HG03196 (cell line): Measurements from ENCODE around the gene KDM4B.
"Not testable (repeated sequence)": the region's sequence is repeated elsewhere in the genome, so short reads cannot be mapped to it uniquely, and the experiment has no call there.

ENCODE experiments used
- ATAC-seq: cut with Tn5 transposase; IDR thresholded peaks from one replicate; pipeline ENCODE4 v1.9.1; 2021; ENCODE audit not compliant: unreplicated experiment

KDM4B gene

DNA sequence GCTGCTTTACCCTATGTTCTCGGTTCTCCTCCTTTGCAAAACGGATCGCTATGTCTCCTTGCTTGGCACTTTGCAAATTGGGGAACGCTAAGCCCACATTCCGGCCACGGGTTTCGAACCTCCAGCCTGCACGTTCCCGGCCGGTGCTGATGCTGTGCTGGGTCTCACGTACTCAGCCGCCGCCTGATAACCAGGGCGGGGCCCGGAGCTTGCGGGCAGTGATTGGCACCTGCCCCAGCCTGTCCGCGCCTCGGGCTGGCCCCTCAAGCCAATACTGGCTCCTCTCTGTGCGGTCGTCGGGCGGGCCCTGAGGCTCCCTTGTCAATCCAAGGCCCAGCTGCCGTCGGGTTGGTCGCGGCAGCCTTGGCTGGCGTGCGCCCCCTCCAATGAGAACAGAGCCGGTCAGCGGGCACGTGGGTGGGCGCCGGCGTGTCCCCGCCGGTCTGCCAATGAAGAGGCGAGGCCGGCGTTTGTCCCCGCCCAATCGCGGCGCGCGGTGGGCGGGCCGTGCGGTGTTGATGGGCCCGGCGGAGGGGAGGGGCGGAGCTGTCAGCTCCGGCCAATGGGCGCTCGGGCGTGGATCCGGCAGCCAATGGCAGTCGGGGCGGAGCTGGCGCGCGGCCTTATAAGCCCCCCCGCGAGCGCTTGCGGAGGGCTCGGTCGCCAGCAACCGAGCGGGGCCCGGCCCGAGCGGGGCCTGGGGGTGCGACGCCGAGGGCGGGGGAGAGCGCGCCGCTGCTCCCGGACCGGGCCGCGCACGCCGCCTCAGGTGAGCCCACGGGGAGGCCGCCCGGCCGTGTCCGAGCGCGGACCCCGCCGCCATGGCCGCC is at the start of gene KDM4B:
Gene KDM4B, plus strand, starts transcription at position 652 of the 830 bp plus-strand sequence. CDS start 63,778 bp downstream, outside the sequence.
- peak; percentile 85 for ATAC-seq

DNA sequence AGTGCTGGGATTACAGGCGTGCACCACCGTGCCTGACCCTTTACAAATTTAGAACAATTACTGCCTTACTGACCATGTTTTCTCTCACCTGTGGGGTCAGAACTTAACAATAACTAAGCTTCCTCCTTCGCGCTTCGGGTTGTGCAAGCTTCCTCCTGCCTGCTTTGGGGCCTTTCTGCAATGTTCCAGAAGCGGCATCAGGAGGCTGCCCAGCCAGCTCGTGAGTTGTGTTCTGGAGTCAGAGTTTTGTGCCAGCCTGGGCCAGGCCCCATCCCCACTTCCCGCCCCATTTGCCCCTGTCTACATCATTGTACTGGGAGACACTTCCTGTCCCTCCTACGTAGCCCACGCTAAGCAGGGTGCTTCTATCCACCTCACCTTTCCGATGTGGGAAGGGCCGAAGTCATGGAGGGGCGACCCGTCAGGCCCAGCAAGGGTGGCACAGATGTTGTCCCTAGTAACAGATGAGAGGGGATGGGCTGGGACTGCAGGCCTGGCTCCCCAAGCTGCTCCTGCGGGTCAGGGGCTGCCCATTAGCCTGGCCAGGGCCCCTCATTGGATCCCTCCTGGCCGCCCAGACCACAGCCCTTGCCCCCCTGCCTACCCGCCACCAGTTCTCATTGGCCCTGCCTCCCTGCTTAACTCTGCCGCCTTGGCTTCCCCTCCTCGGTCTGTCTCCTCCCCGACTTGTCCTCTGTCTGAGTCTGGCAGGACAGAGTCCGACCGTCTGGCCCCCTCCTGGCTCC is 46.2 kb upstream of the KDM4B start:
- ATAC-seq, result no peak

DNA sequence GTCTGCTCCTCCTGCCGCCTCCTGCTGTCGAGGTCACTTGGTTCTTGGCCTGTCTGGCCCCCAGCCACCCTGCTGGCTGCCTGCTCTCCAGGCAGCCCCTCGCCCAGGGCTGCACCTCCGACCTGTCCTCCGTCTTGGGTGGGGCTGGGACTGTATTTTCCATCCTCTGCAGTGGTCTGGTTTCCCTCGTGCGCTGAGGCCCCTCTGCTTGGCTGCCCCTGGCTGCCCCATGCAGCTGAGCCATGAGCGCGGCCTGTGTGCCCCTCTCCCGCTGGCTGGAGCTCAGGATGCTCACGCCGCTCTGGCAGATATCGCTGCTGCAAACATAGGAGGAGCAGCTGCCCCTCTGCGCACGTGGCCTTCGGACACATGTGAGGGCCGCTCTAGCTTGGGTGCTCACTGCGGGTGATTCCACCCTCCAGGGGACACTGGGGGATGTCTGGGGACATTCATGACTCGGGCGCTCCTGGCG is 45.6 kb upstream of the KDM4B start:
- ATAC-seq, result no peak

DNA sequence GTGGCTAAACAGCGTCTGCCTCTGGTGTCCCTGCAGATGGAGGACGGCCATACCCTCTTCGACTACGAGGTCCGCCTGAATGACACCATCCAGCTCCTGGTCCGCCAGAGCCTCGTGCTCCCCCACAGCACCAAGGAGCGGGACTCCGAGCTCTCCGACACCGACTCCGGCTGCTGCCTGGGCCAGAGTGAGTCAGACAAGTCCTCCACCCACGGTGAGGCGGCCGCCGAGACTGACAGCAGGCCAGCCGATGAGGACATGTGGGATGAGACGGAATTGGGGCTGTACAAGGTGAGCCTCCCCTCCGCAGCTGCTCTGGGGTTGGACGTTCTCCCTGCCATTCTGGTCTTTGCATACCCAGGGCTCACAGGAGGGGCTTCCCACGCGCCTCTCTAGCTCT is 39.7 kb upstream of the KDM4B start:
- ATAC-seq, result no peak

DNA sequence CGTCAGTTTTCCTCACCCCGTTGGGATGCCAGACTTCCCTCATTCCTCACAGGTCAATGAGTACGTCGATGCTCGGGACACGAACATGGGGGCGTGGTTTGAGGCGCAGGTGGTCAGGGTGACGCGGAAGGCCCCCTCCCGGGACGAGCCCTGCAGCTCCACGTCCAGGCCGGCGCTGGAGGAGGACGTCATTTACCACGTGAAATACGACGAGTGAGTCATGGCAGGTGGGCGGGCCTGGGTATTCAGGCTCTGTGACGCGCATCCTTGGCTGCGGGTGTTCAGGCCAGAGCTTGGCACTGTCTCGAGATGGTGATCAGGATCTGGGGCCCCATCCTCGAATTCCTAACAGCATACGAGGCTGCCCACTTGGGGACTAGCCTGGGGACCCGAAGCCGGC is 38.2 kb upstream of the KDM4B start:
- ATAC-seq, result no peak

DNA sequence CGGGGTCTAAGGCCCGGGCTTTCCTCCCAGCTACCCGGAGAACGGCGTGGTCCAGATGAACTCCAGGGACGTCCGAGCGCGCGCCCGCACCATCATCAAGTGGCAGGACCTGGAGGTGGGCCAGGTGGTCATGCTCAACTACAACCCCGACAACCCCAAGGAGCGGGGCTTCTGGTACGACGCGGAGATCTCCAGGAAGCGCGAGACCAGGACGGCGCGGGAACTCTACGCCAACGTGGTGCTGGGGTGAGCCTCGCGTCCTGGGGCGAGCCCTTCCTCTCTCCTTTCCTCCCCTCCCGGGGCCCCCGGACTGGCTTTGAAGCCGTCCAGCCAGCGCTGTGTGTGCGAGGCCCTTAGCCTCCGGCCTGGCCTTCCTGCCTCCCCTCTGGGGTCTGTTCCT is 36.2 kb upstream of the KDM4B start:
- no peak for ATAC-seq

DNA sequence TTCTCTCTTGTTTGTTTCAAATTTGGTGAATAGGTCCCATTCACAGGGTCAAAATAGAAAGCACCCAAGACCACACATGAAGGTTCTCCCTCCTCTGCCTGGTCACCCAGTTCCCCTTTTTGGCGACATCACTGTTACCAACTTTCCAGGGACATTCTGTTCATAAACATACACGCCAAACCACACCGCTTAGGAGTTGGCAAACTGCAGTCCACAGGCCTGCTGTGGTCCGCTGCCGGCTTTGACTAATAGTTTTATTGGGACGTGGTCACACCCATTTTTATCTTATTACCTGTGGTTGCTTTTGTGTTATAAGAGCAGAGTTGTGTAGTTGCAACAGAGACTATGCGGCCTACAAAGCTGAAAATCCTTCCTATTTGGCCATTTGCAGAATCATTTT is 35.4 kb upstream of the KDM4B start:
- no peak for ATAC-seq

DNA sequence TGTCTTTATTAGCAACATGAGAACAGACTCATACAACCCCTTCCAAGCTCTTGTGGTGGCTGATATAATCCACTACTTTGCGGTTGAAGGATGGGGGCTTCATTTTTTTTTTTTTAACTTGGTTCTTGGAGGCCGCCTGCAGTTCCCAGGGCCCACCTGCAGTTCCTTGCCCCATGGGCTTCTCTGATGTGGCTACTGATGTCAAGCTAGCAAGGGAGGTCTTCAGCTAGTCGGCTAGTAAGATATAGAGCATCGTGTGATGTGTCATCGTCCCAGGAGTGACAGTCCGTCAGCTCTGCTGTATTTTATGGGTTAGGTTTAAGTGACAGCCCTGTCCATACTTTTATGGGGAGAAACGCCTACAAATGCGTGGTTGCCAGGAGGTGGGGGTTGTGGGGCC is 33.5 kb upstream of the KDM4B start:
- no peak for ATAC-seq

DNA sequence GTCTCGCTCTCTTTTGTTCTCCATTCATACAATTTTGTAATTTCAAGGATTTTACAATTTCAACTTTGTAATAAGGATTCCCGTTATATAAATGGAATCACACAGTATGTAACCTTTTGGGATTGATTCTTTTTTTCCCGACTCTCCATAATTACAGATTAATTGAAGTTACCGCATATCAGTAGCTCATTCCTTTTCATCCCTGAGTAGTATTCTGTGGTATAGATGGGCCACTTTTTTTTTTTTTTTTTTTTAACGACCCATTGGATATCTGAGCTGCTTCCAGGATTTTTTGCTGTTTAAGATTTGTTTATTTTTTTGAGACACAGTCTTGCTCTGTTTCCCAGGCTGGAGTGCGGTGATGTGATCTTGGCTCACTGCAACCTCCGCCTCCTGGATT is 31.9 kb upstream of the KDM4B start:
- ATAC-seq, result no peak

DNA sequence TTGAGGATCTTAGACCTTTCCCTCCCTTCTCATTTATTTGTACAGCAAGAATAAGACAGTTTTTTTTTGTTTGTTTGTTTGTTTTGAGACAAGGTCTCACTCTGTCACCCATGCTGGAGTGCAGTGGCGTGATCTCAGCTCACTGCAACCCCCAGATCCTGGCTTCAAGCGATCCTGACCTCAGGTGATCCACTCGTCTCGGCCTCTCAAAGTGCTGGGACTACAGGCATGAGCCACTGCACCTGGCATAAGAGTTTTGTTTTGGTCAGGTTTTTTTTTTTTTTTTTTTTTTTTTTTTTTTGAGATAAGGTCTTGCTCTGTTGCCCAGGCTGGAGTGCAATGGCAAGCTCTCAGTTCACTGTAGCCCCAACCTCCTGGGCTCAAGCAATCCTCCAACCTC is 30.5 kb upstream of the KDM4B start:
- ATAC-seq, result not testable (repeated sequence)

DNA sequence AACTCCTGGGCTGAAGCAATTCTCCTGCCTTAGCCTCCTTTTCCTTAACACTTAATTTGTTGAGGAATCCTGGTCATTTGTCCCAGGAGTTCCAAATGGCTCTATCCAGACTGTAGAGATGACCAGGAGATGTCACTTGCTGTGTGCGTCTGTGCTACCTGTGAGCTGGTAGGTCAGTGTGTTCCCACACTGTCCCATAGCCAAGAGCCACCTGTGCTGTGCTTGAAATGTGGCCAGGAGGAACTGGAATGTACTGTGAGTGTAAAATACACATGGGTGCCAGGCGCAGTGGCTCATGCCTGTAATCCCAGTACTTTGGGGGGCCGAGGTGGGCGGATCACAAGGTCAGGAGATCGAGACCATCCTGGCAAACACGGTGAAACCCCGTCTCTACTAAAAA is 29.4 kb upstream of the KDM4B start:
- no peak for ATAC-seq

DNA sequence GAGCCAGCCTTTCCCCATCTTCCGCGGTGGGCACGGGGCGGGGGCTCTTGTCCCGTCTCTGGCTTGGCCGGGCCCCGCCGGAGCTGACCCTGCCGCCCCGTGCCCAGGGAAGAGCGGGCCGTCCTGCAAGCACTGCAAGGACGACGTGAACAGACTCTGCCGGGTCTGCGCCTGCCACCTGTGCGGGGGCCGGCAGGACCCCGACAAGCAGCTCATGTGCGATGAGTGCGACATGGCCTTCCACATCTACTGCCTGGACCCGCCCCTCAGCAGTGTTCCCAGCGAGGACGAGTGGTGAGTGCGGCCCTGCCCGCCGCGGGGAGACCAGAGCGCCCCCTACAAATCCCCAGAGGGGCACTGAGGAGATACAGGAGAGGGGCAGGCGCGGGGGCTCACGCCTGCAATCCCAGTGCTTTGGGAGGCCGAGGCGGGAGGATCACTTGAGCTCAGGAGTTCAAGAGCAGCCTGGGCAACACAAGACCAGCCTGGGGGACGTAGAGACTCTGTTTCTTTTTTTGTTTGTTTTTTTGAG is 27.2 kb upstream of the KDM4B start:
- not testable (repeated sequence) for ATAC-seq

DNA sequence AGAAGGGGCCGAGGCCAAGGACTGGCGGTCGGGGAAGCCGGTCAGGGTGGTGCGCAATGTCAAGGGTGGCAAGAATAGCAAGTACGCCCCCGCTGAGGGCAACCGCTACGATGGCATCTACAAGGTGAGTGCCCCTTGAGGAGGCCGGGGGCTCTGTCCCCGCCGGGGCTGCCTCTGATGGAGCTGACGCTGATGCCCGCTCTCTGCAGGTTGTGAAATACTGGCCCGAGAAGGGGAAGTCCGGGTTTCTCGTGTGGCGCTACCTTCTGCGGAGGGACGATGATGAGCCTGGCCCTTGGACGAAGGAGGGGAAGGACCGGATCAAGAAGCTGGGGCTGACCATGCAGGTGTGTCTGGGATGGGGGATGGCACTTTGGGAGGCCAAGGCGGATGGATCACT is 18.3 kb upstream of the KDM4B start:
- ATAC-seq, result not testable (repeated sequence)

DNA sequence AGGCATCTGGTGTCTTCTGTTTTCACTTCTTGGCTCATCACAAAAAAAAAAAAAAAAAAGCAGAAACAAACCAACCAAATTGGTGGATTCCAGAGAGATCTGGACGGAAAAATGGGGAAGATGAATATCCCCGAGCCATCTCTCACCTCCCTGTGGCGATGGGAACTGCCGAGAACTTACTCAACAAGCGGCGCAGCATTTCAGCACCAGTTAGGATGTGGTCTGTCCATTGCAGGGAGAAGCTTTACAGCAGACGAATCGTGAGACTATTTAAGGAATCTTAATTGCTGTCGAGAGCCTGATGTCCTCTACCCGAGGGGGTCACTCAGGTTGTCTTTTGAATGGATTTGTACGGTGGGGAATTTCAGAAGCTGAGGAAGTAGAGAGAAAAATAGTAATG is 17.3 kb upstream of the KDM4B start:
- ATAC-seq, result no peak

DNA sequence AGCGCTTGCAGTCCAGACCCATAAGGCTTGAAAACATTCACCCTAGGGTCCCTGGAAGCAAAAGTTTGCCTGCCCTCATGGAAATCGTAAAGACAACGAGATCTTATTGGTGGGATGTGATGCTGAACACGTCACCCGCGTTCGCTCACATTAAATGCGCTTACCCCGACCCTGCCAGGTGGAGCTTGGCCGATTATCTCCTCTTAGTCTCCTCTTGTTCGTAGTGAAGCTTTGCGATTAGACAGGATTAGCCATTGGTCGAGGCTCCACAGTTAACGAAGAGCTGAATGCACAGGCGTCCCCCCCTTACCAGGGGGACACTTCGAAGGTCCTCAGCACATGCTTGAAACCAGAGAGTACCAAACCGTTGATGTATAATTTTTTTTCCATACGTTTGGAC is 16.0 kb upstream of the KDM4B start:
- no peak for ATAC-seq

DNA sequence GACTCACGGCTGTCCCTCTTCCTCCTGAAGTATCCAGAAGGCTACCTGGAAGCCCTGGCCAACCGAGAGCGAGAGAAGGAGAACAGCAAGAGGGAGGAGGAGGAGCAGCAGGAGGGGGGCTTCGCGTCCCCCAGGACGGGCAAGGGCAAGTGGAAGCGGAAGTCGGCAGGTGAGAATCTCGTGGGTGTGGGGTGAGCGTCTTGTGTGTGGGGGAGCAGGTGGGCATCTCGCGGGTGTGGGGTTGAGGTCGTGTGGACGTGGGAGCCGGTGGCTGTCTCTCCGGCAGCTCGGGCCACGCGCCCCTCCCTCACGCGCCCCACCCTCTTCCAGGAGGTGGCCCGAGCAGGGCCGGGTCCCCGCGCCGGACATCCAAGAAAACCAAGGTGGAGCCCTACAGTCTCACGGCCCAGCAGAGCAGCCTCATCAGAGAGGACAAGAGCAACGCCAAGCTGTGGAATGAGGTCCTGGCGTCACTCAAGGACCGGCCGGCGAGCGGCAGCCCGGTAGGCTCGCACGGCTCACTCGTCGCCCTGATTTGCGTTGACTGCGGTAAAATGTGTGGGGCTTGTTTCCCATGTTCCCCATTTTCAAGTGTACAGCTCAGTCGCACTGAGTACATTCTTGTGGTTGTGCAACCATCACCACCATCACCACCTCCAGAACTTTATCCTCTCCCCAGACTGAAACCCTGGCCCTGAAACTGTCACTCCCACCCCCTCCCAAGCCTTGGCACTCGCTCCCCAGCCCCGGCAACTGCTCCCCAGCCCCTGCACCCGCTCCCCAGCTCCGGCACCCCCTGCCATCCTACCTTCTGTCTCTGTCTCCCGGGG is 14.4 kb upstream of the KDM4B start:
- not testable (repeated sequence) for ATAC-seq

DNA sequence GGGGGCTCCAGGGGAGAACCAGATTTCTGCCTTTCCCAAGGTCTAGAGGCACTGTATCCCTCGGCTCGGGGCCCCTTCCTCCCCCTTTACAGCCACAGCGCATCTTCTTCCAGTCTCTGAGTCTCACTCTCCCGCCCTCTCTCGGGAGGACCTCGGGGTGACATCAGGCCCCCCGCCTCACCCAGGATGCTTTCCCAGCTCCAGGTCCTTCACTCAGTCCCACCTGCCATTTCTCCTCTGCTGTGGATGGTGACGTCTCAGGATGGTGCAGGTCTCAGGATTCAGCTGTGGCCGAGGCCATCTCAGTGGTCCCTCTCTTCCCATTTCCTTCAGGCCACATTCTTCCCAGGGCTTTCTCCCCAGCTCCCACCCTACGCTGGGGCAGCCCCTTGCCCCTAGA is 13.6 kb upstream of the KDM4B start:
- ATAC-seq, result no peak

DNA sequence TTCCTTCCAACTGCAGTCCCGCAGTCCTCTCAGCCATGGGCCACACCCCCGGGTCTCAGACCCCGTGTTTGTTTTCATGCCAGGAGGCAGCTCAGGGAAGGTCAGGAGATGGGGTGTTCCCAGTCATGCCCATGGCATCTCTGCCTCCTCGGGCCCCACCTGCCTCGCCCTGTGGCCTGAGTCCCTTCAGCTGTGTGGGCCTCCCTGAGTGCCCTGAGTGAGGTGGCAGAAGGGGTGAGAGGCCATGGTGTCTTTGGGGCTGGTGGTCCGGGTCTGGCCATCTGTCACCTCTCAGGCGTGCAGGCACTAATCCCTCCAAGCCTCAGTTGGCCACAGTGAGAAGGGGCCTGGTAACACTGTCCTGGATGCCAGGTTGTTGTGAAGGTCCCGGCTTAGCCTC is 10.9 kb upstream of the KDM4B start:
- ATAC-seq, result no peak

DNA sequence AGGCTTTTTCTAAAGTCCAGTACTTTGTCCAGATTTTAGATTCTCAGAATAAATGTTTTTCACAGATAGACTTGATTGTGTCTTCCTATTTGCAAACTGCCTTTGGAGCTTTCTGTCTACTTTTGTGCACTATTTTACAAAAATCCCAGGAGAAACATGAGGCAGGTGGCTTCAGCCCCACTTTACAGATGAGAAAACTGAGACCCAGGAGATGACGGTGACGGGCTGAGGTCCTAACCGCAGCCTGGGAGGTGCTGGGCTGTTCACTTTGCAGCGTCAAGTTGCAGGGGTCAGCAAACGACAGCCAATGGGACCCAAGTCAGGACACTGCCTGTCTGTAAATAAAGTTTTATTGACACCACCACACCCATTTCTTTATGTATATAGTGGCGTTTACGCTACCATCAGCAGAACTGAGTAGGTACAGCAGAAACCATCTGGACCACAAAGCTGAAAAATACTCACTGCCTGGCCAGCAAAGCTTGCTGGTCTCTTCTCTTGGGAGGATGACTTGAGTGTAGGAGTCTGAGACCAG is 6.8 kb upstream of the KDM4B start:
- ATAC-seq, result no peak

DNA sequence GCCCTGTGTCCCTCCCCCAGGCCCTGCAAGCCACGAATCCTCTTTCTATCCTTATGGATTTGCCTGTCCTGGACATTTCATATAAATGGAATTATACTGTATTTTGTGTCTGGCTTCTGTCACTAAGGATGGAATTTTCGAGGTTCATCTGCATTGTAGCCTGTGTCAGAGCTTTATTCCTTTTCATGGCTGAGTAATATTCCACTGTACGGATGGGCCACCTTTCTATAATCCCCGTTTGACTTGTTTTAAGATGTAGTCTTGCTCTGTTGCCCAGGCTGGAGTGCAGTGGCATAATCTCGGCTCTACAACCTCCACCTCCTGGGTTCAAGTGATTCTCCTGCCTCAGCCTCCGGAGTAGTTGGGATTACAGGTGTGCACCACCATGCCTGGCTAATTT is 3.9 kb upstream of the KDM4B start:
- ATAC-seq, result no peak

DNA sequence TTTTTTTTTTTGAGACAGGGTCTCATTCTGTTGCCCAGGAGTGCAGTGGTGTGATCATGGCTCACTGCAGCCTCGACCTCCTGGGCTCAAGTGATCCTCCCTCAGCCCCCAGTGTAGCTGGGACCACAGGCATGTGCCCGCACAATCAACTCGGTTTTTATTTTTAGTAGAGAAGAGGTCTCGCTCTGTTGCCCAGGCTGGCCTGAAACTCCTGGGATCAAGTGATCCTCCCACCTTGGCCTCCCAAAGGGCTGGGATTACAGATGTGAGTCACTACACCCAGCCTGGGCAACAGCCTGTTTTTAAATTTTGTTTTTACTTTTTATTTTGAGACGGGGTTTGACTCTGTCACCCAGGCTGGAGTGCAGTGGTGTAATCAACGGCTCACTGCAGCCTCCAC is 2.3 kb upstream of the KDM4B start:
- ATAC-seq, result no peak
